ENCODE data around the gene ANOS1. TPM values are rescaled to one million over a fixed set of nuclear protein-coding genes. Genes with fewer than 3 reads are reported as not detected.
"Not testable (repeated sequence)": the region's sequence is repeated elsewhere in the genome, so short reads cannot be mapped to it uniquely, and the experiment has no call there.

The ANOS1 gene, protein sequence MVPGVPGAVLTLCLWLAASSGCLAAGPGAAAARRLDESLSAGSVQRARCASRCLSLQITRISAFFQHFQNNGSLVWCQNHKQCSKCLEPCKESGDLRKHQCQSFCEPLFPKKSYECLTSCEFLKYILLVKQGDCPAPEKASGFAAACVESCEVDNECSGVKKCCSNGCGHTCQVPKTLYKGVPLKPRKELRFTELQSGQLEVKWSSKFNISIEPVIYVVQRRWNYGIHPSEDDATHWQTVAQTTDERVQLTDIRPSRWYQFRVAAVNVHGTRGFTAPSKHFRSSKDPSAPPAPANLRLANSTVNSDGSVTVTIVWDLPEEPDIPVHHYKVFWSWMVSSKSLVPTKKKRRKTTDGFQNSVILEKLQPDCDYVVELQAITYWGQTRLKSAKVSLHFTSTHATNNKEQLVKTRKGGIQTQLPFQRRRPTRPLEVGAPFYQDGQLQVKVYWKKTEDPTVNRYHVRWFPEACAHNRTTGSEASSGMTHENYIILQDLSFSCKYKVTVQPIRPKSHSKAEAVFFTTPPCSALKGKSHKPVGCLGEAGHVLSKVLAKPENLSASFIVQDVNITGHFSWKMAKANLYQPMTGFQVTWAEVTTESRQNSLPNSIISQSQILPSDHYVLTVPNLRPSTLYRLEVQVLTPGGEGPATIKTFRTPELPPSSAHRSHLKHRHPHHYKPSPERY
- not detected for total RNA-seq
- polyA plus RNA-seq: not detected
- 0 to 0.17 (median 0) reads per million in 6 experiments for total RNA-seq

DNA sequence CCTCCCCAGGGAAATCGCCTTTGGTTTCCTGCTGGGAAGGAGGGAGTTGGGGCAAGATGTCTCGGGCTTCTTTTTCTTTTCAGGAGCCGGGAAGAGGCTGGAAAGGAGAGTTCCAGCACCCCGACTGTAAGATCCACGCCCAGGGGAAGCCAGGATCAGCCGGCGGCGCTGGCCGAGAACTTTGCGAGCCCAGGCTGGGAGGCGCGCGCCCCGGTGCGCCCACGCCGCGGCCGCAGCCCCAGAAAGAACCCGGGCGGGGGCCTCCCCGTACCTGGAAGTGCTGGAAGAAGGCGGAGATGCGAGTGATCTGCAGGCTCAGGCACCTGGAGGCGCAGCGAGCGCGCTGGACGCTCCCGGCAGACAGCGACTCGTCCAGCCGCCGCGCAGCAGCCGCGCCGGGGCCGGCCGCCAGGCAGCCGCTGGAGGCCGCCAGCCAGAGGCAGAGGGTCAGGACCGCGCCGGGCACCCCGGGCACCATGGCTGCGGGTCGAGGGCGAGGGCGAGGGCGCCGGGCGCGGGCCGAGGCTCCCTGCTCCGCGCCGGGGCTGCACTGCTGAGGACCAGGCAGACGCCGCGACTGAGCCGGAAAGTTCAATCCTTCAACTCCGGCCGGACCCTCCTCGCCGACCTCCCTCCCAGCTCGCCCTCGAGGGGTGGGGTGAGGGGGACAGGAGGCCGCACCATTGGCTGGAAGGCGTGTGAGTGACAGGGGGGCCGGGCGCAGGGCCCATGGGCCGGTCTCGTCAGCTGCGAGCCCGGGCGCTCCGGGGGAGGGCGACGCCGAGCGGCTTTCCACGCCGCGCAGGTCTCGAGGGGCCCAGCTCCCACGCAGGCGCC, at the start of gene ANOS1:
ANOS1 (minus strand) TSS at position 579 of the 837 bp plus-strand sequence; CDS start at position 478, 101 bp downstream.
- H3K4me1 Mint-ChIP-seq: peaks cover 0 to 7% (median 0%) of the 10 kb centered on the region in 4 donors
- POLR2A ChIA-PET: no interaction called here
- peak within 1 kb of the TSS in 1 of 10 donors; percentile 35 for H3K27ac Mint-ChIP-seq
- H3K36me3 Mint-ChIP-seq: no peaks in the 10 kb centered on the region
- no peak for ATAC-seq
- peak within 1 kb of the TSS in 5 of 10 donors; percentile 11 to 56 (median 24) for H3K4me3 Mint-ChIP-seq
- peaks cover 13 to 27% (median 19%) of the 10 kb centered on the region in 5 donors for H3K27me3 Mint-ChIP-seq
- DNase-seq: no peak
- H3K9me3 Mint-ChIP-seq: peaks cover 0 to 3% (median 0%) of the 10 kb centered on the region in 9 donors

DNA sequence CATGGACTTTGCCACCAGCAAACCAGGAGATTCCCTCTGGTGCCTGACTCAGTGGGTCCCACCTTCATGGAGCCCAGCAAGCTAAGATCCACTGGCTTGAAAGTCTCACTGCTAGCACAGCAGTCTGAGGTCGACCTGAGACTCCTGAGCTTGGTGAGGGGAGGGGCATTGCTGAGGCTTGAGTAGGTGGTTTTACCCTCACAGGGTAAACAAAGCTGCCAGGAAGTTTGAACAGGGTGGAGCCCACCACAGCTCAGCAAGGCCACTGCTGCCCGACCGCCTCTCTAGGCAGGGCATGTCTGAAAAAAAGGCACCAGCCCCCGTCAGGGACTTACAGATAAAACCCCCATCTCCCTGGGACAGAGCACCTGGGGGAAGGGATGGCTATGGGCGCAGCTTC, 41.2 kb upstream of the ANOS1 start:
- POLR2A ChIA-PET: interaction anchor here (1.4 kb wide), 1 partner anchor 10 kb away, joined by 3 read pairs; no protein-coding TSS in a partner anchor
- peak in 1 of 10 donors; percentile 61 for DNase-seq
- Mint-ChIP-seq H3K4me3 (no peak overlapping the region), H3K36me3 (peaks cover 0 to 5% (median 0%) of the 10 kb centered on the region in 3 donors), H3K27me3 (peaks cover 0 to 4% (median 0%) of the 10 kb centered on the region in 5 donors), H3K27ac (peak overlapping the region in 1 of 10 donors; percentile 25), H3K9me3 (peaks cover 0 to 24% (median 2%) of the 10 kb centered on the region in 9 donors), H3K4me1 (peaks cover 0 to 13% (median 5%) of the 10 kb centered on the region in 4 donors)
- ATAC-seq: peak in 1 of 2 donors; percentile 40

GRCh38 chrX:8760021-8760420, 28.1 kb upstream of the ANOS1 start:
- peaks cover 0 to 11% (median 0%) of the 10 kb centered on the region in 9 donors for H3K9me3 Mint-ChIP-seq
- POLR2A ChIA-PET: no interaction called here

DNA sequence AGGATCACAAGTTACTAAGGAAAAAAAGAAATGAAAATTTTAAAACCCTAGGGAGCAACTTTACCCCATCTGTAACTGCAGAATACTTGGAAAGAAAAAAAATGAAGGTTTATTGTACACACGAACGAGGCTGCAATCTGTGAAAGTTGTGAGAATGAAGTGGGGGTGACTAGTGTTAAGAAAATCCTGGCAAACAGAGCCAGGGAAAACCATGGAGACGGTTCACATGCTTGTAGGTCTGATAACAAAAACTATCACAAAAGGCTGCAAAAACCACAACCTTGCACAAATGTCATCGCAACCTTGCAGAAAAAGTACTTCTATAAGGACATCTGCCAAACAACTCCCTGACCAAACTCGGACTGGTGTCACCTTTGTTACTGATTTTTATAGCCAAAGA, 26.8 kb upstream of the ANOS1 start:
- DNase-seq, H3K9me3 Mint-ChIP-seq, H3K4me3 Mint-ChIP-seq, ATAC-seq, H3K36me3 Mint-ChIP-seq, H3K4me1 Mint-ChIP-seq, H3K27ac Mint-ChIP-seq, POLR2A ChIA-PET: not testable (repeated sequence)
- H3K27me3 Mint-ChIP-seq: peaks cover 3 to 19% (median 7%) of the 10 kb centered on the region in 5 donors

More at GRCh38 chrX:8760021-8760420, 28.1 kb upstream of the ANOS1 start:
- Mint-ChIP-seq H3K4me1 (peaks cover 0 to 1% (median 0%) of the 10 kb centered on the region in 4 donors), H3K27ac (no peak overlapping the region), H3K27me3 (peaks cover 6 to 17% (median 10%) of the 10 kb centered on the region in 5 donors), H3K4me3 (no peak overlapping the region), H3K36me3 (no peaks in the 10 kb centered on the region)
- no peak for ATAC-seq
- no peak for DNase-seq

DNA sequence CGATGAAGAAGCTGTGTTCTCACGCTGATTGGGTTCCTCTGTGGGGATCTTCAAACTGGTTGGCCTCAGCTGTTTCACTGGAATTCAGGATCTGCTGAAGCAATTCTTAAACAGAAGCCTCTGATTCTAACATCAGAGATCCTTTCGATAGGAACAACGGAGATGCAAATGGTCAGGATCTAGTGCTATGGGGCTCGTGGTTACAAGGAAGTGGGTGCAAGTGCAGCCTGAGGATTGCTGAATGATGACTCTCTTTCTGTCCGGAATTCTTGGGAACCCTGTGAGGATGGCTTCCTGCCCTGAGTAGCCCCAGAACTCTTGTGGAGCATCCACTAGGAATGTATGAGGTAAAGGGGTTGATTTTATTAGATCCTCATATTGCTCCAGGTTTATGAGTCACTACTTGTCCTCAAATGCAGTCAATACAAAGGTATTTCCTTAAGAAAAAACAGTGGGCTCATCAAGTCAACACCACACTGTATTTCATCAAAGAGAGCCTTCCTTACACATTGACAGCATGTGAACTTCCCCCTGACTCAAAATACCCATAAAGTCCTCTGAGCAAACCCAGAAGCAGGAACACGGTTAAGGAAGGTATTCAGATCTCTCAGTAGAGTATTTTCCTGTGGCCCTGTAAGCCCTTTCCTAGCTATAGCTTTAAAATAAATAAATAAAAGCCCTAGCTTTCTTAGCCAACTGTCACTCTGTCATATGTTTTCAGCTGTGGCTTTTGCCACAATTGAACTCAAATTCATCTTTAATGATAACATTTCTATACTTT, 25.9 kb upstream of the ANOS1 start:
- ATAC-seq, DNase-seq, H3K27ac Mint-ChIP-seq, H3K4me3 Mint-ChIP-seq, H3K4me1 Mint-ChIP-seq, POLR2A ChIA-PET, H3K36me3 Mint-ChIP-seq, H3K9me3 Mint-ChIP-seq: not testable (repeated sequence)
- peaks cover 0 to 15% (median 3%) of the 10 kb centered on the region in 5 donors for H3K27me3 Mint-ChIP-seq

DNA sequence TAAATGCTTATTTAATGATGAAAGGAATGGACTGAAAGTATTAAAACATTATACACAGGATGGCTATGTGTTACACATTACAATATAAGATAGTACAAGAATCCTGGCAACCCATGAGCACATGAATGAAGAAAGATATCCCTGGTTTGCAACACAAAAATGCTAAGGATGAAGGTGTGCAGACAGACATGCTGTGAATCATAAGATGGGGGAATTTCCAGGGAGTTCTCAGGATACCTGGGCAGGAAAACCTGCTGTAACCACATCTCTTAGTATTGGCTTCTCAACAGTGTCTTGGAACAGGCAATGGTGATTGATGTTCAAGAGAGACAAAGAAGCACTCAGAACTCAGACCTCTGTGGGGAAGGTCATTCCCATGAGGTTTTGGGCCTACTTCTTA, 23.9 kb upstream of the ANOS1 start:
- Mint-ChIP-seq H3K36me3 (no peaks in the 10 kb centered on the region), H3K4me1 (peaks cover 0 to 1% (median 0%) of the 10 kb centered on the region in 4 donors), H3K27ac (no peak overlapping the region), H3K4me3 (no peak overlapping the region), H3K27me3 (peaks cover 0 to 7% (median 0%) of the 10 kb centered on the region in 5 donors), H3K9me3 (peaks cover 0 to 8% (median 0%) of the 10 kb centered on the region in 9 donors)
- ATAC-seq (no peak), DNase-seq (no peak)
- POLR2A ChIA-PET: no interaction called here

GRCh38 chrX:8755116-8755515, 23.2 kb upstream of the ANOS1 start:
- DNase-seq: no peak
- Mint-ChIP-seq H3K4me1 (peaks cover 0 to 1% (median 0%) of the 10 kb centered on the region in 4 donors), H3K27me3 (peaks cover 0 to 2% (median 0%) of the 10 kb centered on the region in 5 donors), H3K27ac (no peak overlapping the region), H3K4me3 (no peak overlapping the region), H3K9me3 (peaks cover 0 to 8% (median 0%) of the 10 kb centered on the region in 9 donors), H3K36me3 (no peaks in the 10 kb centered on the region)
- POLR2A ChIA-PET: no interaction called here
- ATAC-seq: no peak

- ATAC-seq (no peak), DNase-seq (no peak)
- Mint-ChIP-seq H3K4me3 (no peak overlapping the region), H3K4me1 (peaks cover 0 to 6% (median 3%) of the 10 kb centered on the region in 4 donors), H3K36me3 (no peaks in the 10 kb centered on the region), H3K27me3 (peaks cover 0 to 8% (median 7%) of the 10 kb centered on the region in 5 donors), H3K27ac (no peak overlapping the region), H3K9me3 (no peaks in the 10 kb centered on the region)
- POLR2A ChIA-PET: no interaction called here
These were observed 17.8 kb upstream of the ANOS1 start for GRCh38 chrX:8749697-8750096.

DNA sequence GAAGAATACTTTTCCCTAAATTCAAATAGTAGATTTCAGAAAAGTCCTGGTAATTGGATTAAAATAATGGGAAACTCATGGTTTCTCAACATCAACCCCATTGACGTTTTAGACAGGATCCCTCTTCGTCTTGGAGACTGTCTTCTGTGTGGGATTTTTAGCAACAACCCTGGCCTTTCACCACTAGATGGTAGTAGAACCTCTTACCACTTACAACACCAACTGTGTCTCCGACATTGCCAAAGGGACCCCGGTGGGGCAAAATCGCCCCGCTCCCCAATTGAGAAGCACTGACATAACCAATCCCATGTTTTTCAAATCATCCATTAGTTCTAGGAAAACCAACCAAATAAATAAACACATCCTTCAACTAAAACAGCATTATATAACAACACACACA, 16.9 kb upstream of the ANOS1 start:
- peaks cover 0 to 6% (median 3%) of the 10 kb centered on the region in 4 donors for H3K4me1 Mint-ChIP-seq
- POLR2A ChIA-PET: no interaction called here
- peaks cover 0 to 8% (median 6%) of the 10 kb centered on the region in 5 donors for H3K27me3 Mint-ChIP-seq
- ATAC-seq (no peak), DNase-seq (peak in 3 of 10 donors; percentile 15 to 36 (median 15))
- H3K9me3 Mint-ChIP-seq: no peaks in the 10 kb centered on the region
- no peak overlapping the region for H3K27ac Mint-ChIP-seq
- no peak overlapping the region for H3K4me3 Mint-ChIP-seq
- no peaks in the 10 kb centered on the region for H3K36me3 Mint-ChIP-seq

- no peaks in the 10 kb centered on the region for H3K4me1 Mint-ChIP-seq
- H3K9me3 Mint-ChIP-seq: no peaks in the 10 kb centered on the region
- POLR2A ChIA-PET: no interaction called here
- H3K27ac Mint-ChIP-seq: no peak overlapping the region
- H3K4me3 Mint-ChIP-seq: no peak overlapping the region
- H3K36me3 Mint-ChIP-seq: no peaks in the 10 kb centered on the region
- DNase-seq (peak; percentile 13 to 75 (median 52)), ATAC-seq (no peak)
- H3K27me3 Mint-ChIP-seq: peaks cover 0 to 18% (median 5%) of the 10 kb centered on the region in 5 donors
These were observed 11.3 kb upstream of the ANOS1 start for GRCh38 chrX:8743126-8743732.

- no peak for DNase-seq
- POLR2A ChIA-PET: no interaction called here
- Mint-ChIP-seq H3K36me3 (no peaks in the 10 kb centered on the region), H3K4me3 (no peak overlapping the region), H3K4me1 (no peaks in the 10 kb centered on the region), H3K27me3 (peaks cover 1 to 18% (median 6%) of the 10 kb centered on the region in 5 donors), H3K27ac (no peak overlapping the region), H3K9me3 (no peaks in the 10 kb centered on the region)
- ATAC-seq: no peak
These were observed 10.0 kb upstream of the ANOS1 start for GRCh38 chrX:8741981-8742380.

All from naive thymus-derived CD8-positive, alpha-beta T cell (primary cell).